HepG2 (cell line): Measurements from ENCODE around the gene VPS37D. TPM values are rescaled to one million over a fixed set of nuclear protein-coding genes. Genes with fewer than 3 reads are reported as not detected.
A peak's percentile ranks its signal among the peaks of the same experiment; 100 is the strongest.

Source experiments
- BHLHE40 ChIP-seq: IDR thresholded peaks from 2 replicates; pipeline ENCODE4 v1.6.1; 2011; ENCODE audit warnings: low read length, improper control_type of control experiment
- CCAR2 ChIP-seq: fragments of 200-400 bp; formaldehyde crosslinking; optimal IDR thresholded peaks from 2 replicates; pipeline ENCODE3; 2018; ENCODE audit warnings: low read depth, mild to moderate bottlenecking, low read length, moderate library complexity
- CCDC6 ChIP-seq: sonication (generic); formaldehyde crosslinking; IDR thresholded peaks from 2 replicates; pipeline ENCODE4 v1.8.1; 2022; ENCODE audit warnings: mild to moderate bottlenecking, missing genetic modification reagents, moderate library complexity
- CENPX ChIP-seq: sonication (generic); formaldehyde crosslinking; IDR thresholded peaks from 2 replicates; pipeline ENCODE4 v1.9.0; 2021; ENCODE audit warnings: mild to moderate bottlenecking, missing genetic modification reagents, moderate library complexity
- GABPB1 ChIP-seq: IDR thresholded peaks from 2 replicates; pipeline ENCODE4 v1.6.1; 2016; ENCODE audit warnings: mild to moderate bottlenecking, missing genetic modification reagents, moderate library complexity, missing compliant biosample characterization
- GPN1 ChIP-seq: sonication (generic); formaldehyde crosslinking; IDR thresholded peaks from 2 replicates; pipeline ENCODE4 v1.5.1; 2020; ENCODE audit warnings: missing genetic modification reagents, borderline replicate concordance
- HCFC1 ChIP-seq: fragments of 150-350 bp; IDR thresholded peaks from 2 replicates; pipeline ENCODE4 v1.6.1; 2014; ENCODE audit warnings: low read depth, low read length
- HNRNPUL1 ChIP-seq: fragments of 200-400 bp; formaldehyde crosslinking; IDR thresholded peaks from 2 replicates; pipeline ENCODE4 v1.6.1; 2017; ENCODE audit warnings: low read depth, mild to moderate bottlenecking, low read length, moderate library complexity
- KLF6 ChIP-seq: IDR thresholded peaks from 2 replicates; pipeline ENCODE4 v1.8.0; 2016; ENCODE audit warnings: missing biosample characterization, missing genetic modification reagents
- MBD4 ChIP-seq: IDR thresholded peaks from 2 replicates; pipeline ENCODE4 v1.6.1; 2012; ENCODE audit warnings: low read length, inconsistent platforms, borderline replicate concordance
- MBNL3 ChIP-seq: fragments of 250-450 bp; sonication (Bioruptor Pico); conservative IDR thresholded peaks from 2 replicates; pipeline ENCODE4 v1.8.0; 2022; ENCODE audit warnings: mild to moderate bottlenecking, inconsistent platforms
- RCOR2 ChIP-seq: IDR thresholded peaks from 2 replicates; pipeline ENCODE4 v1.6.1; 2016; ENCODE audit warnings: missing biosample characterization, missing genetic modification reagents
- SP5 ChIP-seq: IDR thresholded peaks from 2 replicates; pipeline ENCODE4 v1.6.1; 2016; ENCODE audit warnings: low read depth, borderline replicate concordance
- ZFYVE20 ChIP-seq: sonication (generic); formaldehyde crosslinking; IDR thresholded peaks from 2 replicates; pipeline ENCODE4 v1.8.0; 2023; ENCODE audit warnings: low read depth, mild to moderate bottlenecking, moderate library complexity, missing genetic modification reagents, borderline replicate concordance
- ZNF253 ChIP-seq: sonication (generic); formaldehyde crosslinking; IDR thresholded peaks from 2 replicates; pipeline ENCODE4 v1.8.0; 2022; ENCODE audit warnings: mild to moderate bottlenecking, missing genetic modification reagents, borderline replicate concordance
- polyA plus RNA-seq, 8 experiments: library from polyadenylated mRNA; depleted of rRNA in 3 of 8; stranded (reverse) in 7 of 8; unstranded in 1 of 8; fragments of >200 nt; fragmentation: Illumina TruSeq in 4 of 8; extraction: Trizol in 4 of 8; gene quantifications; 2 replicates each; pipeline versions ENCODE4 v1.2.1 to v1.2.3, GENCODE V29; 2011 to 2016; ENCODE audit warnings: low read depth in 4 of 8, missing spikeins in 1 of 8, mixed read lengths in 1 of 8; ENCODE audit not compliant: insufficient read depth in 1 of 8
- total RNA-seq, 5 experiments: library from RNA; depleted of rRNA; stranded (reverse); fragments of >200 nt; fragmentation: Illumina TruSeq; extraction: Trizol; gene quantifications; 2 replicates each; pipeline ENCODE4 v1.2.3, GENCODE V29; 2016; ENCODE audit warnings: low read depth in 1 of 5
- TF ChIP-seq, protein P1 (sequence below): sonication (generic); formaldehyde crosslinking; IDR thresholded peaks from 2 replicates; pipeline ENCODE4 v1.4.0; 2020; ENCODE audit warnings: missing genetic modification reagents, borderline replicate concordance
- TF ChIP-seq, protein P2 (sequence below): IDR thresholded peaks from 2 replicates; pipeline ENCODE4 v1.6.1; 2016; ENCODE audit warnings: low read depth, borderline replicate concordance
- TF ChIP-seq, protein P3 (sequence below): sonication (generic); formaldehyde crosslinking; IDR thresholded peaks from 2 replicates; pipeline ENCODE4 v1.5.0; 2020; ENCODE audit warnings: mild to moderate bottlenecking, low read depth, missing genetic modification reagents, borderline replicate concordance
- TF ChIP-seq, protein P4 (sequence below): sonication (generic); formaldehyde crosslinking; IDR thresholded peaks from 2 replicates; pipeline ENCODE4 v1.4.0; 2020; ENCODE audit warnings: missing genetic modification reagents
- TF ChIP-seq, protein P5 (sequence below): sonication (generic); formaldehyde crosslinking; IDR thresholded peaks from 2 replicates; pipeline ENCODE4 v1.4.0; 2020; ENCODE audit warnings: mild to moderate bottlenecking, low read depth, missing genetic modification reagents

VPS37D gene
- total and polyA plus RNA-seq, 2 of the 13 experiments (the other 11 are each of a cell fraction or from before 2014, with no cell fraction given), result 3.8 to 6.3 TPM

DNA sequence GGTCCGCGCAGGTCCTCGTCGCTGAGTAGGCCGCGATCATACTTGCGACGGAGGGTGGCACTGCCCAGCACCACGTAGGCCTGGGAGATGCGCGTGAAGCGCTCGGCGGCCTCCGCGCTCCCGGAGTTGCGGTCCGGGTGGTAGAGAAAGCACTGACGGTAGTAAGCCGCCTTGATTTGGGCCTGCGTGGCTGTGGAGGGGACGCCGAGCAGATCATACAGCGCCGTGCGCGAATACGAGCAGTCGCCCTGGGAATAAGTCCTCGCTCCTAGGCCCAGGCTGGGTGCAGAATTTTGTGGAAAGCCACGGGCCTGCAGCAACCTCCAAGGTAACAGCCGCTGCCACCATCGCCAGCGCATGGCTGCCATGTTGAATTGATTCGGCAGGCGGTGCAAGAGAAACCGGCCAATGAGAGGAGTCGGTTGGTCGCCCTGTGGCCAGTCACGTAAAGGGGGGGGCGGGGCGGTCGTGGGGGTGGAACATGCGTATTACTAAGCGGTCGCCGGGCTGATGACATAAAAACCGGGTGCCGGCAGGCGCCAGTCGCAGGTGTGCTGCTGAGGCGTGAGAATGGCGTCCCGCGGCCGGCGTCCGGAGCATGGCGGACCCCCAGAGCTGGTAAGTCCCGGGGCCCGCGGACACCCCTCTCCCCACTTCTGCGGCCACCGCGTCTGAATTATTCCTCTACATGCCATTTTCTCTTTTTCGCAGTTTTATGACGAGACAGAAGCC is 15.6 kb downstream of the VPS37D start, which contains the start of the genes BUD23 and DNAJC30 (continued):
- TF ChIP-seq, protein P1, sequence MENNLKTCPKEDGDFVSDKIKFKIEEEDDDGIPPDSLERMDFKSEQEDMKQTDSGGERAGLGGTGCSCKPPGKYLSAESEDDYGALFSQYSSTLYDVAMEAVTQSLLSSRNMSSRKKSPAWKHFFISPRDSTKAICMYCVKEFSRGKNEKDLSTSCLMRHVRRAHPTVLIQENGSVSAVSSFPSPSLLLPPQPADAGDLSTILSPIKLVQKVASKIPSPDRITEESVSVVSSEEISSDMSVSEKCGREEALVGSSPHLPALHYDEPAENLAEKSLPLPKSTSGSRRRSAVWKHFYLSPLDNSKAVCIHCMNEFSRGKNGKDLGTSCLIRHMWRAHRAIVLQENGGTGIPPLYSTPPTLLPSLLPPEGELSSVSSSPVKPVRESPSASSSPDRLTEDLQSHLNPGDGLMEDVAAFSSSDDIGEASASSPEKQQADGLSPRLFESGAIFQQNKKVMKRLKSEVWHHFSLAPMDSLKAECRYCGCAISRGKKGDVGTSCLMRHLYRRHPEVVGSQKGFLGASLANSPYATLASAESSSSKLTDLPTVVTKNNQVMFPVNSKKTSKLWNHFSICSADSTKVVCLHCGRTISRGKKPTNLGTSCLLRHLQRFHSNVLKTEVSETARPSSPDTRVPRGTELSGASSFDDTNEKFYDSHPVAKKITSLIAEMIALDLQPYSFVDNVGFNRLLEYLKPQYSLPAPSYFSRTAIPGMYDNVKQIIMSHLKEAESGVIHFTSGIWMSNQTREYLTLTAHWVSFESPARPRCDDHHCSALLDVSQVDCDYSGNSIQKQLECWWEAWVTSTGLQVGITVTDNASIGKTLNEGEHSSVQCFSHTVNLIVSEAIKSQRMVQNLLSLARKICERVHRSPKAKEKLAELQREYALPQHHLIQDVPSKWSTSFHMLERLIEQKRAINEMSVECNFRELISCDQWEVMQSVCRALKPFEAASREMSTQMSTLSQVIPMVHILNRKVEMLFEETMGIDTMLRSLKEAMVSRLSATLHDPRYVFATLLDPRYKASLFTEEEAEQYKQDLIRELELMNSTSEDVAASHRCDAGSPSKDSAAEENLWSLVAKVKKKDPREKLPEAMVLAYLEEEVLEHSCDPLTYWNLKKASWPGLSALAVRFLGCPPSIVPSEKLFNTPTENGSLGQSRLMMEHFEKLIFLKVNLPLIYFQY (CRISPR knock-in tag), result no peak
- TF ChIP-seq MBD4 (no peak), ZFYVE20 (no peak), HNRNPUL1 (no peak), ZNF253 (CRISPR knock-in tag) (no peak), SP5 (CRISPR knock-in tag) (0 out of 2 replicates have a peak, but pooled peaks have one; percentile 28), CENPX (CRISPR knock-in tag) (no peak), CCAR2 (no peak), KLF6 (0 out of 2 replicates have a peak, but pooled peaks have one; percentile 21), GABPB1 (CRISPR knock-in tag) (peak; percentile 66; the same call in 1 of the 2 replicates), GPN1 (no peak), MBNL3 (CRISPR knock-in tag) (no peak), RCOR2 (no peak), CCDC6 (CRISPR knock-in tag) (0 out of 2 replicates have a peak, but pooled peaks have one; percentile 20), HCFC1 (peak; percentile 56; the same call in 1 of the 2 replicates), BHLHE40 (peak; percentile 62)
- TF ChIP-seq, protein P2, sequence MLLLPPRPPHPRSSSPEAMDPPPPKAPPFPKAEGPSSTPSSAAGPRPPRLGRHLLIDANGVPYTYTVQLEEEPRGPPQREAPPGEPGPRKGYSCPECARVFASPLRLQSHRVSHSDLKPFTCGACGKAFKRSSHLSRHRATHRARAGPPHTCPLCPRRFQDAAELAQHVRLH (CRISPR knock-in tag), result no peak
- TF ChIP-seq, protein P3, sequence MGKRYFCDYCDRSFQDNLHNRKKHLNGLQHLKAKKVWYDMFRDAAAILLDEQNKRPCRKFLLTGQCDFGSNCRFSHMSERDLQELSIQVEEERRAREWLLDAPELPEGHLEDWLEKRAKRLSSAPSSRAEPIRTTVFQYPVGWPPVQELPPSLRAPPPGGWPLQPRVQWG, result no peak
- TF ChIP-seq, protein P4, sequence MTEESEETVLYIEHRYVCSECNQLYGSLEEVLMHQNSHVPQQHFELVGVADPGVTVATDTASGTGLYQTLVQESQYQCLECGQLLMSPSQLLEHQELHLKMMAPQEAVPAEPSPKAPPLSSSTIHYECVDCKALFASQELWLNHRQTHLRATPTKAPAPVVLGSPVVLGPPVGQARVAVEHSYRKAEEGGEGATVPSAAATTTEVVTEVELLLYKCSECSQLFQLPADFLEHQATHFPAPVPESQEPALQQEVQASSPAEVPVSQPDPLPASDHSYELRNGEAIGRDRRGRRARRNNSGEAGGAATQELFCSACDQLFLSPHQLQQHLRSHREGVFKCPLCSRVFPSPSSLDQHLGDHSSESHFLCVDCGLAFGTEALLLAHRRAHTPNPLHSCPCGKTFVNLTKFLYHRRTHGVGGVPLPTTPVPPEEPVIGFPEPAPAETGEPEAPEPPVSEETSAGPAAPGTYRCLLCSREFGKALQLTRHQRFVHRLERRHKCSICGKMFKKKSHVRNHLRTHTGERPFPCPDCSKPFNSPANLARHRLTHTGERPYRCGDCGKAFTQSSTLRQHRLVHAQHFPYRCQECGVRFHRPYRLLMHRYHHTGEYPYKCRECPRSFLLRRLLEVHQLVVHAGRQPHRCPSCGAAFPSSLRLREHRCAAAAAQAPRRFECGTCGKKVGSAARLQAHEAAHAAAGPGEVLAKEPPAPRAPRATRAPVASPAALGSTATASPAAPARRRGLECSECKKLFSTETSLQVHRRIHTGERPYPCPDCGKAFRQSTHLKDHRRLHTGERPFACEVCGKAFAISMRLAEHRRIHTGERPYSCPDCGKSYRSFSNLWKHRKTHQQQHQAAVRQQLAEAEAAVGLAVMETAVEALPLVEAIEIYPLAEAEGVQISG, result peak; percentile 73
- TF ChIP-seq, protein P5, sequence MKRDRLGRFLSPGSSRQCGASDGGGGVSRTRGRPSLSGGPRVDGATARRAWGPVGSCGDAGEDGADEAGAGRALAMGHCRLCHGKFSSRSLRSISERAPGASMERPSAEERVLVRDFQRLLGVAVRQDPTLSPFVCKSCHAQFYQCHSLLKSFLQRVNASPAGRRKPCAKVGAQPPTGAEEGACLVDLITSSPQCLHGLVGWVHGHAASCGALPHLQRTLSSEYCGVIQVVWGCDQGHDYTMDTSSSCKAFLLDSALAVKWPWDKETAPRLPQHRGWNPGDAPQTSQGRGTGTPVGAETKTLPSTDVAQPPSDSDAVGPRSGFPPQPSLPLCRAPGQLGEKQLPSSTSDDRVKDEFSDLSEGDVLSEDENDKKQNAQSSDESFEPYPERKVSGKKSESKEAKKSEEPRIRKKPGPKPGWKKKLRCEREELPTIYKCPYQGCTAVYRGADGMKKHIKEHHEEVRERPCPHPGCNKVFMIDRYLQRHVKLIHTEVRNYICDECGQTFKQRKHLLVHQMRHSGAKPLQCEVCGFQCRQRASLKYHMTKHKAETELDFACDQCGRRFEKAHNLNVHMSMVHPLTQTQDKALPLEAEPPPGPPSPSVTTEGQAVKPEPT (CRISPR knock-in tag), result no peak
